ENCODE data around the gene NHLH1.

Gene NHLH1

GRCh38 chr1:160366731-160367515, at the start of gene NHLH1:
TSS of gene NHLH1 (plus strand) at chr1:160367071. CDS start at chr1:160370732, 3,661 bp downstream.
- no peak for DNase-seq

- no peak for DNase-seq
Observed at GRCh38 chr1:160322831-160323230, 44.0 kb upstream of the NHLH1 start.

GRCh38 chr1:160325252-160325651, 41.6 kb upstream of the NHLH1 start:
- no peak for DNase-seq

GRCh38 chr1:160326418-160326817, 40.5 kb upstream of the NHLH1 start:
- no peak for DNase-seq

GRCh38 chr1:160328184-160328583, 38.7 kb upstream of the NHLH1 start:
- no peak for DNase-seq

- DNase-seq: no peak
Observed at GRCh38 chr1:160330119-160330518, 36.8 kb upstream of the NHLH1 start.

GRCh38 chr1:160332516-160332915, 34.4 kb upstream of the NHLH1 start:
- DNase-seq: no peak

- DNase-seq: no peak
Observed at GRCh38 chr1:160338580-160338979, 28.3 kb upstream of the NHLH1 start.

GRCh38 chr1:160340146-160340545, 26.7 kb upstream of the NHLH1 start:
- no peak for DNase-seq

GRCh38 chr1:160340866-160341265, 26.0 kb upstream of the NHLH1 start:
- DNase-seq: no peak

GRCh38 chr1:160342526-160342925, 24.3 kb upstream of the NHLH1 start:
- no peak for DNase-seq

- DNase-seq: peak; percentile 92
Observed at GRCh38 chr1:160342953-160343869, 23.7 kb upstream of the NHLH1 start, which contains the start of the genes COPA and NCSTN. TSS of gene COPA (minus strand) at chr1:160343250. CDS start at chr1:160343170, 80 bp downstream. TSS of gene NCSTN (plus strand) at chr1:160343383. CDS start at chr1:160343397, 14 bp downstream.

GRCh38 chr1:160344241-160344640, 22.6 kb upstream of the NHLH1 start:
- no peak for DNase-seq

GRCh38 chr1:160344936-160345335, 21.9 kb upstream of the NHLH1 start:
- no peak for DNase-seq

- DNase-seq: no peak
Observed at GRCh38 chr1:160346463-160346862, 20.4 kb upstream of the NHLH1 start.

GRCh38 chr1:160346958-160347357, 19.9 kb upstream of the NHLH1 start:
- no peak for DNase-seq

GRCh38 chr1:160351629-160352028, 15.2 kb upstream of the NHLH1 start:
- no peak for DNase-seq

- DNase-seq: no peak
Observed at GRCh38 chr1:160352555-160352954, 14.3 kb upstream of the NHLH1 start.

- DNase-seq: no peak
Observed at GRCh38 chr1:160353223-160353622, 13.6 kb upstream of the NHLH1 start.

GRCh38 chr1:160354388-160354985, 12.4 kb upstream of the NHLH1 start:
- DNase-seq: no peak

- no peak for DNase-seq
Observed at GRCh38 chr1:160357286-160358002, 9.4 kb upstream of the NHLH1 start.

GRCh38 chr1:160358073-160358472, 8.8 kb upstream of the NHLH1 start:
- DNase-seq: no peak
